Neural cell (in vitro differentiated cells): Measurements from ENCODE around the gene HOXA4. TPM values are rescaled to one million over a fixed set of nuclear protein-coding genes. Genes with fewer than 3 reads are reported as not detected.

ENCODE experiments used
- H2AFZ ChIP-seq: fragments of 200-600, 300-800 bp; sonication (generic), shearing (Covaris generic); 2 replicates; pipeline ENCODE4 v1.6.0; 2014; ENCODE audit warnings: low read depth, mild to moderate bottlenecking, antibody characterized with exemption, low read length, moderate library complexity
- H3F3A ChIP-seq: fragments of 200-600 bp; shearing (Covaris generic); 2 replicates; pipeline ENCODE4 v1.6.1; 2016; ENCODE audit warnings: mild to moderate bottlenecking, moderate library complexity, mixed read lengths, antibody characterized with exemption, low read length; ENCODE audit not compliant: insufficient read depth, poor library complexity, severe bottlenecking
- H3K27ac ChIP-seq: fragments of 200-600, 300-800 bp; sonication (generic), shearing (Covaris generic); 2 replicates; pipeline ENCODE4 v1.5.1; 2014; ENCODE audit warnings: mild to moderate bottlenecking, low read length, moderate library complexity
- H3K27me3 ChIP-seq: fragments of 300-800, 200-600 bp; sonication (generic), shearing (Covaris generic); 2 replicates; pipeline ENCODE4 v1.6.0; 2014; ENCODE audit warnings: mild to moderate bottlenecking, low read depth, low read length, moderate library complexity; ENCODE audit not compliant: insufficient read depth
- H3K36me3 ChIP-seq: fragments of 300-800, 200-600 bp; sonication (generic), shearing (Covaris generic); 2 replicates; pipeline ENCODE4 v1.5.1; 2014; ENCODE audit warnings: mild to moderate bottlenecking, antibody characterized with exemption, low read length, moderate library complexity; ENCODE audit not compliant: insufficient read depth
- H3K4me2 ChIP-seq: fragments of 300-800, 200-600 bp; sonication (generic), shearing (Covaris generic); 2 replicates; pipeline ENCODE4 v1.6.0; 2014; ENCODE audit warnings: mild to moderate bottlenecking, low read length
- H3K4me3 ChIP-seq: fragments of 300-800, 200-600 bp; sonication (generic), shearing (Covaris generic); 2 replicates; pipeline ENCODE4 v1.5.1; 2014; ENCODE audit warnings: mild to moderate bottlenecking, low read length, moderate library complexity
- H3K79me2 ChIP-seq: fragments of 200-600 bp; shearing (Covaris generic); replicated peaks from 2 replicates; pipeline ENCODE4 v1.6.0; 2014; ENCODE audit warnings: mild to moderate bottlenecking, low read length, moderate library complexity; ENCODE audit not compliant: insufficient read depth
- H3K9ac ChIP-seq: fragments of 300-800, 200-600 bp; sonication (generic), shearing (Covaris generic); 2 replicates; pipeline ENCODE4 v1.6.1; 2016; ENCODE audit warnings: mild to moderate bottlenecking, low read length, mixed read lengths
- H3K9me2 ChIP-seq: fragments of 200-600 bp; shearing (Covaris generic); 2 replicates; pipeline ENCODE4 v1.6.1; 2016; ENCODE audit warnings: mild to moderate bottlenecking, low read length, mixed read lengths; ENCODE audit not compliant: insufficient read depth
- H3K9me3 ChIP-seq: fragments of 200-600, 300-800 bp; sonication (generic), shearing (Covaris generic); 2 replicates; pipeline ENCODE4 v1.6.1; 2016; ENCODE audit warnings: mild to moderate bottlenecking, mixed run types, low read length, moderate library complexity, mixed read lengths
- H4K20me1 ChIP-seq: fragments of 200-600 bp; shearing (Covaris generic); 2 replicates; pipeline ENCODE4 v1.6.1; 2016; ENCODE audit warnings: mild to moderate bottlenecking, mixed run types; ENCODE audit not compliant: insufficient read depth
- CTCF ChIP-seq: fragments of 450-650 bp; IDR thresholded peaks from 2 replicates; pipeline ENCODE4 v1.5.1; 2014; ENCODE audit warnings: antibody characterized with exemption, mild to moderate bottlenecking, moderate library complexity; ENCODE audit not compliant: poor library complexity, severe bottlenecking
- EP300 ChIP-seq: fragments of 450-650 bp; conservative IDR thresholded peaks from 2 replicates; pipeline ENCODE4 v1.6.1; 2014; ENCODE audit warnings: antibody characterized with exemption, mild to moderate bottlenecking, moderate library complexity; ENCODE audit not compliant: poor library complexity, severe bottlenecking
- EZH2 ChIP-seq: fragments of 200-600, 300-800 bp; shearing (Covaris generic), sonication (generic); IDR thresholded peaks from 2 replicates; pipeline ENCODE4 v1.6.1; 2014; ENCODE audit warnings: antibody characterized with exemption, low read length, borderline replicate concordance, mild to moderate bottlenecking; ENCODE audit not compliant: insufficient read depth, poor library complexity, severe bottlenecking
- MXI1 ChIP-seq: fragments of 450-650 bp; conservative IDR thresholded peaks from 2 replicates; pipeline ENCODE4 v1.6.1; 2014; ENCODE audit warnings: antibody characterized with exemption, mild to moderate bottlenecking; ENCODE audit not compliant: poor library complexity, severe bottlenecking
- POLR2AphosphoS5 ChIP-seq: IDR thresholded peaks from 2 replicates; pipeline ENCODE4 v1.6.1; 2012
- RAD21 ChIP-seq: fragments of 450-650 bp; conservative IDR thresholded peaks from 2 replicates; pipeline ENCODE4 v1.6.1; 2014; ENCODE audit warnings: antibody characterized with exemption, mild to moderate bottlenecking, moderate library complexity
- REST ChIP-seq: IDR thresholded peaks from 2 replicates; pipeline ENCODE4 v1.6.1; 2012; ENCODE audit warnings: borderline replicate concordance
- SMC3 ChIP-seq: fragments of 450-650 bp; conservative IDR thresholded peaks from 2 replicates; pipeline ENCODE4 v1.6.1; 2014; ENCODE audit warnings: antibody characterized with exemption, mild to moderate bottlenecking, moderate library complexity; ENCODE audit not compliant: poor library complexity
- TAF1 ChIP-seq: IDR thresholded peaks from 2 replicates; pipeline ENCODE4 v1.6.1; 2012; ENCODE audit warnings: low read depth
- polyA plus RNA-seq: library from polyadenylated mRNA; depleted of rRNA; stranded (reverse); fragments of >200 nt; gene quantifications from 2 replicates; pipeline ENCODE4 v1.2.3, GENCODE V29; 2014

Gene HOXA4
- polyA plus RNA-seq, 1 donor from 2014 or later, result not detected

- TF ChIP-seq EP300, result no peak
Observed at GRCh38 chr7:27099453-27100370, 30.8 kb downstream of the HOXA4 start (continued).

GRCh38 chr7:27098578-27099451 is 31.7 kb downstream of the HOXA4 start:
- H3K9ac ChIP-seq, result no peak overlapping the region
- peaks cover 3% of the 10 kb centered on the region for H3K9me3 ChIP-seq
- H3K27ac ChIP-seq, result no peak overlapping the region
- peaks cover 100% of the 10 kb centered on the region for H3K27me3 ChIP-seq
- H4K20me1 ChIP-seq, result no peaks in the 10 kb centered on the region
- no peaks in the 10 kb centered on the region for H3K79me2 ChIP-seq
- no peak overlapping the region for H3K4me3 ChIP-seq
- no peak overlapping the region for H2AFZ ChIP-seq
- TF ChIP-seq EZH2, result peak; percentile 38
- TF ChIP-seq MXI1, result no peak
- TF ChIP-seq POLR2AphosphoS5, result peak; percentile 18
- H3K9me2 ChIP-seq, result no peaks in the 10 kb centered on the region
- no peaks in the 10 kb centered on the region for H3K36me3 ChIP-seq
- H3K4me2 ChIP-seq, result no peak overlapping the region
- H3F3A ChIP-seq, result no peaks in the 10 kb centered on the region

GRCh38 chr7:27097686-27098577 is 32.6 kb downstream of the HOXA4 start:
- no peak for TF ChIP-seq SMC3
- no peak for TF ChIP-seq TAF1
- TF ChIP-seq RAD21, result no peak
- TF ChIP-seq EP300, result no peak
- no peak for TF ChIP-seq REST
- no peak for TF ChIP-seq EZH2
- no peak for TF ChIP-seq POLR2AphosphoS5
- no peak for TF ChIP-seq MXI1
- TF ChIP-seq CTCF, result no peak
- H3F3A ChIP-seq, result no peaks in the 10 kb centered on the region
- H3K27ac ChIP-seq, result no peak overlapping the region
- peaks cover 3% of the 10 kb centered on the region for H3K9me3 ChIP-seq
- H3K4me3 ChIP-seq, result no peak overlapping the region
- peaks cover 100% of the 10 kb centered on the region for H3K27me3 ChIP-seq
- no peak overlapping the region for H2AFZ ChIP-seq
- H3K9ac ChIP-seq, result no peak overlapping the region
- H3K79me2 ChIP-seq, result no peaks in the 10 kb centered on the region
- no peak overlapping the region for H3K4me2 ChIP-seq
- no peaks in the 10 kb centered on the region for H3K36me3 ChIP-seq
- H4K20me1 ChIP-seq, result no peaks in the 10 kb centered on the region
- H3K9me2 ChIP-seq, result no peaks in the 10 kb centered on the region
